HG02840 (cell line): Measurements from ENCODE around the gene RECK.
"Not testable (repeated sequence)": the region's sequence is repeated elsewhere in the genome, so short reads cannot be mapped to it uniquely, and the experiment has no call there.

Experiments
- ATAC-seq: cut with Tn5 transposase; IDR thresholded peaks from one replicate; pipeline ENCODE4 v1.9.1; 2021; ENCODE audit warnings: mild to moderate bottlenecking, moderate library complexity, moderate number of reproducible peaks; ENCODE audit not compliant: unreplicated experiment, low FRiP score

Gene RECK, protein sequence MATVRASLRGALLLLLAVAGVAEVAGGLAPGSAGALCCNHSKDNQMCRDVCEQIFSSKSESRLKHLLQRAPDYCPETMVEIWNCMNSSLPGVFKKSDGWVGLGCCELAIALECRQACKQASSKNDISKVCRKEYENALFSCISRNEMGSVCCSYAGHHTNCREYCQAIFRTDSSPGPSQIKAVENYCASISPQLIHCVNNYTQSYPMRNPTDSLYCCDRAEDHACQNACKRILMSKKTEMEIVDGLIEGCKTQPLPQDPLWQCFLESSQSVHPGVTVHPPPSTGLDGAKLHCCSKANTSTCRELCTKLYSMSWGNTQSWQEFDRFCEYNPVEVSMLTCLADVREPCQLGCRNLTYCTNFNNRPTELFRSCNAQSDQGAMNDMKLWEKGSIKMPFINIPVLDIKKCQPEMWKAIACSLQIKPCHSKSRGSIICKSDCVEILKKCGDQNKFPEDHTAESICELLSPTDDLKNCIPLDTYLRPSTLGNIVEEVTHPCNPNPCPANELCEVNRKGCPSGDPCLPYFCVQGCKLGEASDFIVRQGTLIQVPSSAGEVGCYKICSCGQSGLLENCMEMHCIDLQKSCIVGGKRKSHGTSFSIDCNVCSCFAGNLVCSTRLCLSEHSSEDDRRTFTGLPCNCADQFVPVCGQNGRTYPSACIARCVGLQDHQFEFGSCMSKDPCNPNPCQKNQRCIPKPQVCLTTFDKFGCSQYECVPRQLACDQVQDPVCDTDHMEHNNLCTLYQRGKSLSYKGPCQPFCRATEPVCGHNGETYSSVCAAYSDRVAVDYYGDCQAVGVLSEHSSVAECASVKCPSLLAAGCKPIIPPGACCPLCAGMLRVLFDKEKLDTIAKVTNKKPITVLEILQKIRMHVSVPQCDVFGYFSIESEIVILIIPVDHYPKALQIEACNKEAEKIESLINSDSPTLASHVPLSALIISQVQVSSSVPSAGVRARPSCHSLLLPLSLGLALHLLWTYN

GRCh38 chr9:36036780-36037548 is at the start of gene RECK:
Gene RECK (plus strand): TSS chr9:36036913. CDS start chr9:36036999, 86 bp downstream.
- ATAC-seq = peak; percentile 78

DNA sequence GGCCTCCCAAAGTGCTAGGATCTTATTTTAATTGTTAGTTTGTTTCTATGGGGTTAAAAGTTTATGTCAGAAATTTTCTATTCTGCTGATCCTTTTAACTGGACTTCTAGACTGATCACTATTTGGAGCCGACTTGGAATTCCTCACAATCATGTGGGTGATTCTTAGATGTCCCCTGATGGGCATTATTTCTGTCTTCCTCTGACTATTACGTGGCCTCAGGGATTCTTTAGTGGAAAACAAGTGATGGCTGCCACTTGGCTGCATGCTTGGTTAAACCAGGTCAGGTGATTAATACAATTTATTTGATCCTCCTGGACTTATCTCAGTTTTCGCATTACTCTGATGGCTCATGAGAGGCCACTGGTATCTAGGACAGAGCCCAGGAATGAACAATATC is 46.6 kb upstream of the RECK start:
- ATAC-seq = no peak

DNA sequence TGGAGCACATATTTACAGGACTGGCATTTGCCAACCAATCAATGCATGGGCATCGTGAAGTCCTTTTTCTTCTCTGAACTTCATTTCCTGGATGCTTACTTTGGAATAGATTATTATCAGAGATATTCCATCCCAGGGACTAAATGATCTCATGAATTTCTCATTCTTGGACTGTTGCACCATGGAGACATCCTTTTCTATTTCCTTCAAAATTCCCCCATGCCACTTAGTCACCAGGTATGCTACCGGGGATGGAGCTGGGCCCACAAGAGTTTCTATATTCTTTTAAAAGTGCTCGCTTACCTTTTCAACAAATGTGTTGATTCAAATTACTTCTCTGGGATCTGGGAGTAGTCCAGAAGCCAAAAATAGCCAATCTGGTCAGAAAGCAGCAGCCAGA is 43.6 kb upstream of the RECK start:
- ATAC-seq = not testable (repeated sequence)

- no peak for ATAC-seq
These were observed 42.6 kb upstream of the RECK start for GRCh38 chr9:35993976-35994720.

GRCh38 chr9:35994959-35995358 is 41.8 kb upstream of the RECK start:
- ATAC-seq = no peak

- ATAC-seq = no peak
These were observed 40.2 kb upstream of the RECK start for GRCh38 chr9:35996358-35996970.

DNA sequence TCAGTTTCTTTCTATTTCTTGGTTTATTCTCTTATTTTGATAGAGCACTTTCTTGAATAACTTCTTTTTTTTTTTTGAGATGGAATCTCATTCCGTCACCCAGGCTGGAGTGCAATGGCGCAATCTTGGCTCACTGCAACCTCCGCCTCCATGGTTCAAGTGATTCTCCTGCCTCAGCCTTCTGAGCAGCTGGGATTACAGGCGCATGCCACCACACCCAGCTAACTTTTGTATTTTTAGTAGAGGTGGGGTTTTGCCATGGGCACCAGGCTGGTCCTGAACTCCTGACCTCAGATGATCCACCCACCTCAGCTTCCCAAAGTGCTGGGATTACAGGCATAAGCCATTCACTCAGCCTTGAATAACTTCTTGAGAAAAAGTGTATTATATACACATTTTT is 39.7 kb upstream of the RECK start:
- not testable (repeated sequence) for ATAC-seq

GRCh38 chr9:35998333-35998732 is 38.4 kb upstream of the RECK start:
- ATAC-seq = no peak

- no peak for ATAC-seq
These were observed 30.8 kb upstream of the RECK start for GRCh38 chr9:36005891-36006290.

DNA sequence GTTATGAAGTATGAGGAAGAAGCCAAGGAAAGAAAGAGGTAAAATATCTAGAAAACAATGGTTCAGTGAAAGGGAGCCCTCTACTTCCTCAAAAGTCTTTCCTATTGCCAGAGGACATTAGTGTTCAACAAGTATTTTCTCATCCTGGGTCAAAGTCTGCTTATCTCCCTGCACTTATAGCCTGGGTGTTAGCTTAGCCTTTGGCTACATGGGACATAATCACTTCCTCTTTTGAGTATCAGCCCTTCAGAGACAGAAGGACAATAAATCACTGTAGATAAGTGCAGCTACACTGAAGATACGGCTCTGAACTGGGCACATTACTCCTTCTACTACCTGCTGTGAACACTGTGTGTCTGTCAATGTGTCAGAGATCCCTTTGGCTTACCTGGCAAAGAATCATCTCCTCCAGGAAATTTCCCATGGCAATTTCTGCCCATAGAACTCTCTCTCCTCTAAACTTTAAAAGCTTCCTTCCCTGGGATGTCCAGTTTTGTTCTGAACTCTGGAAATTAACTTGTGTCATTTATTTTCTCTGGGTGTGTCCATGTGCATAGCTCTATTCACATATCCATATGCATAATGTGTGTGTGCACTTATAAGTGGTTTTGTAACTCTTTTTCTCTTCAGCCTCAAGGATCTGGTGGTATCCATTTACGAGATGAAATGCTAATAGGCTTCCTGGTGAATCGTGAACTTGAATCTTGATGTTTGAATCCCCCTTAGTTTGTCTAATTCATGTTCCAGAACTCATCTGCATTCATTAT is 30.0 kb upstream of the RECK start:
- no peak for ATAC-seq

- ATAC-seq = no peak
These were observed 29.4 kb upstream of the RECK start for GRCh38 chr9:36007316-36007708.

DNA sequence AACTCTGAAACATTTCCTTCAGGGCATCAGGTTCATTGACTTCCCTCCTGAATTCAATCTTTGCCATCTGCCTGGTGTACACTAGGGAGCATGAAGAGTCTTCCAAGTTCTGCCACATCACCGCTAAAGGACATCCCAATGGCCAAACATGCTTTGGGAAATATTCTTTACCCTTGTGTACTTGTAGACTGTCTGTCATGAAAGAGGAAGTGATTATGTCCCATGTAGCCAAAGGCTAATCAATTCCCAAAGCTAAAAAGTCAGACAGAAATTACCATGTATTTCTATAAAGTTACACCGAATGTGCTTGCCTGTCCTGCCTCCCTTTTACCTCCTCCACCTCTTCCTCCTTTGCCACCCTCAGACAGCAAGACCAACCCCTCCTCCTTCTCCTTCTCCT is 28.9 kb upstream of the RECK start:
- no peak for ATAC-seq

- ATAC-seq = no peak
These were observed 27.9 kb upstream of the RECK start for GRCh38 chr9:36008774-36009300.

DNA sequence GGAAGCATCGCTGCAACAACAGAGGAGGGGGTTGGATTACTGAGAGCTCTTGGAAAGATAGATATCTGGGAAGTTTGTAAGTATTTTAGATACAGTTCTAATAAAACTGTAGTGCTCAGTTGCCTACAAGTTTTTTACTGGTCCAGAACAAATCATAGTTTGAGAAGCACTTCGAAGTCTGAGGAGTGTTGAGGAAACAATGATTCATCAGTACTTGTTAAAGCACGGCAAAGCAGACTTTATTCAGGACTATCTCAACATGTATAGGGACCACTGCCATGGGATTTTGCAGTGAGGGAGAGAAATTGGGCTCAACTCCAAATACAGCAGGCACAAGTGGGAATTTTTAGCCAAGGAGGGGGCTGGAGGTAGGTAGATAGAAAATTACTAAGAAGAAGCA is 25.3 kb upstream of the RECK start:
- no peak for ATAC-seq

DNA sequence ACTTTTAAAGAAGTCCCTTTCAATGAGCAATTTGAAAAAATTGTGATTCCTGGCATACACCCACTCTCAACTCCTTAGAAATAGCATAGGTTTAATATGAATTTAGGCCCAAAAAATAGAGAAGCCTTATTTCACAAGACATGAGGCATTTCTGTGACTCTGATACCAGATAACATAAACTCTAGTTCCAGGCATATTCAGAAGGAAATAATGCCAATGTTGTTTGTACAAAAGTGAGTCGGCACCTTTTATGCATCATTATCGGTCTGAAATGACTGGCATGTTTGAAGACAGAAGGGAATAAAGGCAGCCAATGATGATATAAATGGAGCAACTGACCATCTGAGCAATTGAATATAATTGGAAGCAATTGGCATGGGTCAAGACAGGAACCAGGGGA is 19.4 kb upstream of the RECK start:
- no peak for ATAC-seq

- no peak for ATAC-seq
These were observed 18.6 kb upstream of the RECK start for GRCh38 chr9:36018129-36018528.

DNA sequence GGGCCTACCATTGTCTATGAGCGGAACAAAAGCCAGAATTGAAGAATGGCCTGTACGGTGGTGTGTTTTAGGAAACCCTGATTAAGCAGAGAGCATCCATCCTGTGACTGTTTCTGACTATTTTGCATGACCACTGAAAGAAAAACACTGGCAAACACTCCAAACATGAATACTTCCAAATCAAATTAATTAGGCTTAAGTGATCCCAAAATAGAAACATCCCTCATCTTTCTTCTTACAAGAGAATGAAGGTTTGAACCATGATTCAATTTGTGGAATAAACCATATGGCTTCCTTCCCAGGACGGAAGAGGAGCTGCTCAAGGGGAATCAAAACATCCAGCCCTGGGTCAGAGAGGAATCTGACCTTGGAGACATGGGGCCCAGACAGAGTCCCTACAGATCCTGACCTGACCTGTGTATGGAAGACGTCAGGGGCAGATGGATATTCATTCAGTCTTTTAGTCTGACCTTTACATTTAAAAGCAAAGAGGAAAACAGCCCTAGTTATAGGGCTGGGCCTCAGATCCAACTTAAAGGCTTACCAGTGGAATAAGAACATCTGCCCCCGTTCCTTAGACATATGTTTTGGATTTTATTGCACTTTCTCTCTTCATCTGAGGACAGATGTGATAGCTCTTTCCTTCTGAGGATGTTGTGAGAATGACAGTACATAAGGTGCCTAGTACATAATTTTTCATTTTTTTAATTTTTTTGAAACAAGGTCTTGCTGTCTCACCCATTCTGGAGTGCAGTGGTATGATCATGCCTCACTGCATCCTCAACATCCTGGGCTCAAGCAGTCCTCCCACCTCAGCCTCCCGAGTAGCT is 17.6 kb upstream of the RECK start:
- no peak for ATAC-seq

DNA sequence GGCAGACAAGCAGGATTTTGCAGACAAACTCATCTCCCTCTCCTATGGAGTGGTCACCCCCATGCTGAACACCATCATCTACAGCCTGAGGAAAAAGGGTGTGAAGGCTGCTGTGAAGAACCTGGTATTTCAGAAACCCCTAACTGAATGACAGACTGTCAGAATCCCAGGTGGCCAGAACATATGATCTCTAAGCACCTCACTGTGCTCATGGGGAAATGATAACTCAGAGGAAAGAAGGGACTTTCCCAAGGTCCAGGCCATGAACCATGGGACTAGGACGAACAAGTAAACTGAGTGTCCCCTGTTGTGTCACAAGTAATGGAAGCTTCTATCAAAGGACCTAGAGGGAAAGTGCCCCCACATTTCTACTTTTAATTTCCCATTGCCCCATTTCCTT is 14.7 kb upstream of the RECK start:
- ATAC-seq = no peak
